SK-N-SH (cell line): ENCODE measurements around the gene DDIT4. TPM values are rescaled to one million over a fixed set of nuclear protein-coding genes. Genes with fewer than 3 reads are reported as not detected.

Experiments used
- CTCF ChIA-PET: fragments of 300-600, 350-600 bp; formaldehyde crosslinking; extraction: SDS; loops from one replicate; lab custom pipeline; 2021; lab: Yijun Ruan, JAX
- POLR2A ChIA-PET: fragments of 350-600 bp; sonication (Branson Sonifier 250); formaldehyde crosslinking; extraction: SDS; loops from one replicate; lab custom pipeline; 2020; ENCODE audit warnings: antibody characterized with exemption, inconsistent platforms; lab: Yijun Ruan, JAX
- DNase-seq: peaks from one replicate; pipeline ENCODE4 v3.0.0; 2012
- H2AFZ ChIP-seq: fragments of 200-600 bp; sonication (generic); 2 replicates; pipeline ENCODE4 v1.8.1; 2016; ENCODE audit warnings: antibody characterized with exemption, mild to moderate bottlenecking, low read depth
- H3F3A ChIP-seq: fragments of 200-600 bp; sonication (generic); replicated peaks from 2 replicates; pipeline ENCODE3; 2016; ENCODE audit warnings: antibody characterized with exemption, mild to moderate bottlenecking; ENCODE audit not compliant: insufficient read depth
- H3K27ac ChIP-seq, 2 experiments: fragments of 200-500 bp in 1 of 2; fragments of 200-600 bp in 1 of 2; sonication (Bioruptor generic) in 1 of 2; sonication (generic), shearing (Covaris generic) in 1 of 2; 2 replicates each; pipeline versions ENCODE4 v1.5.1 to v1.6.1; 2014 to 2016; ENCODE audit warnings: low read depth in 2 of 2, inconsistent platforms in 1 of 2, low read length in 1 of 2, mild to moderate bottlenecking in 1 of 2, mixed read lengths in 1 of 2
- H3K27me3 ChIP-seq: fragments of 200-600 bp; sonication (generic), shearing (Covaris generic); 2 replicates; pipeline ENCODE4 v1.6.1; 2016; ENCODE audit warnings: mixed run types; ENCODE audit not compliant: insufficient read depth
- H3K36me3 ChIP-seq, 2 experiments: fragments of 200-500 bp in 1 of 2; fragments of 200-600 bp in 1 of 2; sonication (Bioruptor generic) in 1 of 2; sonication (generic) in 1 of 2; replicated peaks in 1 of 2; 2 replicates each; pipeline versions ENCODE3 to v1.5.1; 2014 to 2016; ENCODE audit warnings: low read length in 1 of 2, mild to moderate bottlenecking in 1 of 2; ENCODE audit not compliant: insufficient read depth in 2 of 2, control insufficient read depth in 1 of 2
- H3K4me1 ChIP-seq, 2 experiments: fragments of 200-500 bp in 1 of 2; fragments of 200-600 bp in 1 of 2; sonication (Bioruptor generic) in 1 of 2; sonication (generic), shearing (Covaris generic) in 1 of 2; 2 replicates each; pipeline versions ENCODE4 v1.5.1 to v1.6.1; 2014 to 2016; ENCODE audit warnings: low read depth in 1 of 2, low read length in 1 of 2, mixed run types in 1 of 2; ENCODE audit not compliant: insufficient read depth in 2 of 2, control insufficient read depth in 1 of 2
- H3K4me2 ChIP-seq: fragments of 200-600 bp; sonication (generic), shearing (Covaris generic); 2 replicates; pipeline ENCODE4 v1.6.1; 2017; ENCODE audit warnings: mixed run types
- H3K4me3 ChIP-seq, 2 experiments: fragments of 200-500 bp in 1 of 2; fragments of 200-600 bp in 1 of 2; sonication (Bioruptor generic) in 1 of 2; sonication (generic), shearing (Covaris generic) in 1 of 2; 2 replicates each; pipeline versions ENCODE4 v1.5.1 to v1.8.1; 2014 to 2016; ENCODE audit warnings: low read depth in 2 of 2, inconsistent platforms in 1 of 2, low read length in 1 of 2, mild to moderate bottlenecking in 1 of 2, mixed read lengths in 1 of 2, moderate library complexity in 1 of 2
- H3K79me2 ChIP-seq: fragments of 200-600 bp; sonication (generic); 2 replicates; pipeline ENCODE4 v1.8.1; 2017; ENCODE audit warnings: mild to moderate bottlenecking; ENCODE audit not compliant: insufficient read depth
- H3K9ac ChIP-seq: fragments of 200-600 bp; sonication (generic); 2 replicates; pipeline ENCODE4 v1.6.1; 2017; ENCODE audit warnings: mixed run types
- H3K9me2 ChIP-seq: fragments of 200-600 bp; sonication (generic); 2 replicates; pipeline ENCODE4 v1.6.1; 2017; ENCODE audit warnings: mixed run types
- H3K9me3 ChIP-seq: fragments of 200-600 bp; sonication (generic); 2 replicates; pipeline ENCODE4 v1.6.1; 2017; ENCODE audit warnings: mixed run types, mild to moderate bottlenecking, moderate library complexity
- H4K20me1 ChIP-seq: fragments of 200-600 bp; sonication (generic); 2 replicates; pipeline ENCODE4 v1.6.1; 2017; ENCODE audit warnings: mild to moderate bottlenecking, mixed run types; ENCODE audit not compliant: insufficient read depth
- CTCF ChIP-seq: fragments of 200-600 bp; sonication (generic); IDR thresholded peaks from 2 replicates; pipeline ENCODE4 v1.6.1; 2017; ENCODE audit warnings: antibody characterized with exemption, mild to moderate bottlenecking, moderate library complexity
- ELF1 ChIP-seq: IDR thresholded peaks from 2 replicates; pipeline ENCODE4 v1.4.0; 2012
- EZH2phosphoT487 ChIP-seq: fragments of 200-600 bp; sonication (generic); IDR thresholded peaks from 2 replicates; pipeline ENCODE4 v1.6.1; 2017; ENCODE audit warnings: low read depth, mixed run types, mild to moderate bottlenecking, antibody characterized with exemption, moderate library complexity, borderline replicate concordance
- FOXM1 ChIP-seq: IDR thresholded peaks from 2 replicates; pipeline ENCODE4 v1.4.0; 2012; ENCODE audit warnings: low read depth, mild to moderate bottlenecking
- GATA2 ChIP-seq: sonication (generic); formaldehyde crosslinking; IDR thresholded peaks from 2 replicates; pipeline ENCODE4 v1.5.0; 2020; ENCODE audit warnings: mild to moderate bottlenecking, missing genetic modification reagents
- MEF2A ChIP-seq: IDR thresholded peaks from 2 replicates; pipeline ENCODE4 v1.4.0; 2012; ENCODE audit warnings: low read depth, borderline replicate concordance
- MXI1 ChIP-seq: IDR thresholded peaks from 2 replicates; pipeline ENCODE4 v1.6.1; 2012; ENCODE audit warnings: mild to moderate bottlenecking, low read depth, low read length, improper control_type of control experiment
- NFIC ChIP-seq: IDR thresholded peaks from 2 replicates; pipeline ENCODE4 v1.4.0; 2012; ENCODE audit warnings: borderline replicate concordance
- NRF1 ChIP-seq: IDR thresholded peaks from 2 replicates; pipeline ENCODE4 v1.6.1; 2012; ENCODE audit warnings: low read depth, mild to moderate bottlenecking, low read length
- PBX3 ChIP-seq: IDR thresholded peaks from 2 replicates; pipeline ENCODE4; 2012
- POLR2AphosphoS5 ChIP-seq: IDR thresholded peaks from 2 replicates; pipeline ENCODE4 v1.6.1; 2012; ENCODE audit warnings: low read depth, low read length
- RAD21 ChIP-seq: IDR thresholded peaks from 2 replicates; pipeline ENCODE4 v1.6.1; 2012; ENCODE audit warnings: mild to moderate bottlenecking, low read length
- RCOR1 ChIP-seq: fragments of 150-350 bp; IDR thresholded peaks from 2 replicates; pipeline ENCODE4 v1.6.1; 2017; ENCODE audit warnings: antibody characterized with exemption, low read length
- RXRA ChIP-seq: IDR thresholded peaks from 2 replicates; pipeline ENCODE4 v1.4.0; 2012; ENCODE audit warnings: low read depth, mild to moderate bottlenecking, borderline replicate concordance
- SIN3A ChIP-seq: IDR thresholded peaks from 2 replicates; pipeline ENCODE4 v1.6.1; 2012; ENCODE audit warnings: low read depth, mild to moderate bottlenecking, low read length, moderate library complexity, borderline replicate concordance
- SMC3 ChIP-seq: IDR thresholded peaks from 2 replicates; pipeline ENCODE4 v1.6.1; 2012; ENCODE audit warnings: low read depth, low read length, improper control_type of control experiment
- TAF1 ChIP-seq: IDR thresholded peaks from 2 replicates; pipeline ENCODE4 v1.6.1; 2012; ENCODE audit warnings: low read depth, mild to moderate bottlenecking, low read length, moderate library complexity, borderline replicate concordance
- TCF12 ChIP-seq: IDR thresholded peaks from 2 replicates; pipeline ENCODE4 v1.4.0; 2012
- TEAD4 ChIP-seq: IDR thresholded peaks from 2 replicates; pipeline ENCODE4 v1.4.0; 2012; ENCODE audit warnings: mild to moderate bottlenecking, borderline replicate concordance; ENCODE audit not compliant: insufficient read depth
- YY1 ChIP-seq: IDR thresholded peaks from 2 replicates; pipeline ENCODE4 v1.4.0; 2012; ENCODE audit warnings: low read depth, mild to moderate bottlenecking
- WGBS: methylation state at CpG from one replicate; pipeline ENCODE4 v1.1.6; 2017; ENCODE audit warnings: low lambda C conversion rate; 5-methylcytosine and 5-hydroxymethylcytosine counted together
- polyA plus RNA-seq, 3 experiments: library from polyadenylated mRNA; depleted of rRNA; stranded (reverse); fragments of >200 nt; gene quantifications; 2 replicates each; pipeline ENCODE4 v1.2.3, GENCODE V29; 2012
- TF ChIP-seq, protein P1 (sequence below): IDR thresholded peaks from 2 replicates; pipeline ENCODE4 v1.6.1; 2012; ENCODE audit warnings: mild to moderate bottlenecking, low read depth, low read length, moderate library complexity
- TF ChIP-seq, protein P2 (sequence below): IDR thresholded peaks from 2 replicates; pipeline ENCODE4 v1.4.0; 2012; ENCODE audit warnings: low read depth, borderline replicate concordance
- TF ChIP-seq, protein P3 (sequence below): fragments of 150-350 bp; IDR thresholded peaks from 2 replicates; pipeline ENCODE4 v1.6.1; 2016; ENCODE audit warnings: mild to moderate bottlenecking, low read depth, low read length
- TF ChIP-seq, protein P4 (sequence below): IDR thresholded peaks from 2 replicates; pipeline ENCODE4 v1.4.0; 2012; ENCODE audit warnings: low read depth

DDIT4 gene
- polyA plus RNA-seq, 1 of the 3 experiments (the other 2 are of a cell fraction), result 24.9 TPM

DNA sequence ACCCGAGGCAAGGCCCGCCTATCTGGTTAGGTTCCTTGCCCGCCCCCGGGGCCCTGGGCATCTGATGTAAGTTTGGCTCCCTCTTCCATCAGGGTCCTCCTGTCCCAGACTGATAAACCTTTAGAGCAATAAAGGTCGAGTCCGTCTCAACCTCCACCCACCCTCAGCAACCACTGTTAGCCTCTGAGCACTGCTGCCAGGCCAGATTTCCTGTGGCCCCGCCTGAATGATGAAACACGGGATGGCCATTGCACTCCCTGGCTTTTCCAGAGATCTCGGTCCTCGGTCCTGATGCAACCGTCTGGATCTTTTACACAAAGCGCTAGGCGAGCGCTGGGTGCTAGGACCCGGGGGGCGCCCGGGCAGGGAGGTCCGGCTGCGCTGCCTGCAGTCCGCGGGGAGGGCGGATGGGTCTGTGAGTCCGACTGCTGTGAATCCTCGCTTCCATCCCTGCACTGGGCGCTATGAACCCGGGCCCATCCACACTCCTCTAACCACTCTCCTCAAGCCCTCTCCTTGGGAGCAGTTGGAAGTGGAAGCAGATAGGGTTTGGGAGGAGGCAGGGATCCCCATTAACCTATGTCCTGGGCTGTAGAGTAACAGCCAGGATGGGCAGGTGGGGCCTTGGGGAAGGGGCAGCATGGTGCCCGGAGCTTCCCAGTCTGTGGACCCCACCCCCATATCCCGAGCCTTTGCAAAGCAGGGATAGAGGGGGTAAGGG is 875 bp upstream of the DDIT4 start:
- peak; percentile 89 for DNase-seq
- no peaks in the 10 kb centered on the region for H3K9me2 ChIP-seq
- peak overlapping the region; percentile 63 to 82 for H3K4me3 ChIP-seq
- 16% methylated on average over 8 of the region's 28 CpGs for WGBS
- ChIA-PET CTCF (interaction anchor here (0.6 to 10.4 kb wide), 12 partner anchors 11 to 224 kb away, joined by 3 to 198 read pairs (median 8); no protein-coding TSS in a partner anchor), POLR2A (interaction anchor here (0.6 to 8.5 kb wide), 35 partner anchors 8 to 392 kb away, joined by 3 to 234 read pairs (median 4); partner anchors contain the start of genes ANAPC16 and ASCC1)
- H3K27ac ChIP-seq, result peak overlapping the region; percentile 78 to 100
- H3F3A ChIP-seq, result peaks cover 15% of the 10 kb centered on the region
- peaks cover 6% of the 10 kb centered on the region; the same call in 1 of the 2 replicates for H3K79me2 ChIP-seq
- peak overlapping the region; percentile 78 for H2AFZ ChIP-seq
- no peaks in the 10 kb centered on the region for H3K9me3 ChIP-seq
- H3K4me1 ChIP-seq, result peaks cover 20 to 36% of the 10 kb centered on the region in 2 experiments; a peak in 3 of 4 replicates
- H3K27me3 ChIP-seq, result no peaks in the 10 kb centered on the region
- H4K20me1 ChIP-seq, result peaks cover 23% of the 10 kb centered on the region
- H3K9ac ChIP-seq, result peak overlapping the region; percentile 72
- H3K4me2 ChIP-seq, result peak overlapping the region; percentile 94
- H3K36me3 ChIP-seq, result peaks cover 10 to 14% of the 10 kb centered on the region in 2 experiments
- TF ChIP-seq TCF12, result peak; percentile 45; the same call in 1 of the 2 replicates
- TF ChIP-seq MEF2A, result no peak
- peak; percentile 59 for TF ChIP-seq YY1
- TF ChIP-seq NFIC, result peak; percentile 41; the same call in 1 of the 2 replicates
- TF ChIP-seq, protein P1, sequence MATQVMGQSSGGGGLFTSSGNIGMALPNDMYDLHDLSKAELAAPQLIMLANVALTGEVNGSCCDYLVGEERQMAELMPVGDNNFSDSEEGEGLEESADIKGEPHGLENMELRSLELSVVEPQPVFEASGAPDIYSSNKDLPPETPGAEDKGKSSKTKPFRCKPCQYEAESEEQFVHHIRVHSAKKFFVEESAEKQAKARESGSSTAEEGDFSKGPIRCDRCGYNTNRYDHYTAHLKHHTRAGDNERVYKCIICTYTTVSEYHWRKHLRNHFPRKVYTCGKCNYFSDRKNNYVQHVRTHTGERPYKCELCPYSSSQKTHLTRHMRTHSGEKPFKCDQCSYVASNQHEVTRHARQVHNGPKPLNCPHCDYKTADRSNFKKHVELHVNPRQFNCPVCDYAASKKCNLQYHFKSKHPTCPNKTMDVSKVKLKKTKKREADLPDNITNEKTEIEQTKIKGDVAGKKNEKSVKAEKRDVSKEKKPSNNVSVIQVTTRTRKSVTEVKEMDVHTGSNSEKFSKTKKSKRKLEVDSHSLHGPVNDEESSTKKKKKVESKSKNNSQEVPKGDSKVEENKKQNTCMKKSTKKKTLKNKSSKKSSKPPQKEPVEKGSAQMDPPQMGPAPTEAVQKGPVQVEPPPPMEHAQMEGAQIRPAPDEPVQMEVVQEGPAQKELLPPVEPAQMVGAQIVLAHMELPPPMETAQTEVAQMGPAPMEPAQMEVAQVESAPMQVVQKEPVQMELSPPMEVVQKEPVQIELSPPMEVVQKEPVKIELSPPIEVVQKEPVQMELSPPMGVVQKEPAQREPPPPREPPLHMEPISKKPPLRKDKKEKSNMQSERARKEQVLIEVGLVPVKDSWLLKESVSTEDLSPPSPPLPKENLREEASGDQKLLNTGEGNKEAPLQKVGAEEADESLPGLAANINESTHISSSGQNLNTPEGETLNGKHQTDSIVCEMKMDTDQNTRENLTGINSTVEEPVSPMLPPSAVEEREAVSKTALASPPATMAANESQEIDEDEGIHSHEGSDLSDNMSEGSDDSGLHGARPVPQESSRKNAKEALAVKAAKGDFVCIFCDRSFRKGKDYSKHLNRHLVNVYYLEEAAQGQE, result no peak
- no peak; the same call in 1 of the 2 replicates for TF ChIP-seq MXI1
- no peak for TF ChIP-seq RXRA
- no peak for TF ChIP-seq EZH2phosphoT487
- no peak for TF ChIP-seq FOXM1
- peak; percentile 65; the same call in 1 of the 2 replicates for TF ChIP-seq SIN3A
- peak; percentile 67; the same call in 1 of the 2 replicates for TF ChIP-seq RCOR1
- TF ChIP-seq GATA2, result no peak
- TF ChIP-seq RAD21, result 0 out of 2 replicates have a peak, but pooled peaks have one; percentile 30
- peak; percentile 31; the same call in 1 of the 2 replicates for TF ChIP-seq SMC3
- TF ChIP-seq PBX3, result 0 out of 2 replicates have a peak, but pooled peaks have one; percentile 20
- TF ChIP-seq, protein P2, sequence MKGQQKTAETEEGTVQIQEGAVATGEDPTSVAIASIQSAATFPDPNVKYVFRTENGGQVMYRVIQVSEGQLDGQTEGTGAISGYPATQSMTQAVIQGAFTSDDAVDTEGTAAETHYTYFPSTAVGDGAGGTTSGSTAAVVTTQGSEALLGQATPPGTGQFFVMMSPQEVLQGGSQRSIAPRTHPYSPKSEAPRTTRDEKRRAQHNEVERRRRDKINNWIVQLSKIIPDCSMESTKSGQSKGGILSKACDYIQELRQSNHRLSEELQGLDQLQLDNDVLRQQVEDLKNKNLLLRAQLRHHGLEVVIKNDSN, result no peak
- TF ChIP-seq TEAD4, result no peak
- TF ChIP-seq, protein P3, sequence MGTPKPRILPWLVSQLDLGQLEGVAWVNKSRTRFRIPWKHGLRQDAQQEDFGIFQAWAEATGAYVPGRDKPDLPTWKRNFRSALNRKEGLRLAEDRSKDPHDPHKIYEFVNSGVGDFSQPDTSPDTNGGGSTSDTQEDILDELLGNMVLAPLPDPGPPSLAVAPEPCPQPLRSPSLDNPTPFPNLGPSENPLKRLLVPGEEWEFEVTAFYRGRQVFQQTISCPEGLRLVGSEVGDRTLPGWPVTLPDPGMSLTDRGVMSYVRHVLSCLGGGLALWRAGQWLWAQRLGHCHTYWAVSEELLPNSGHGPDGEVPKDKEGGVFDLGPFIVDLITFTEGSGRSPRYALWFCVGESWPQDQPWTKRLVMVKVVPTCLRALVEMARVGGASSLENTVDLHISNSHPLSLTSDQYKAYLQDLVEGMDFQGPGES, result no peak
- no peak; the same call in 1 of the 2 replicates for TF ChIP-seq POLR2AphosphoS5
- TF ChIP-seq TAF1, result peak; percentile 63
- no peak for TF ChIP-seq ELF1
- TF ChIP-seq, protein P4, sequence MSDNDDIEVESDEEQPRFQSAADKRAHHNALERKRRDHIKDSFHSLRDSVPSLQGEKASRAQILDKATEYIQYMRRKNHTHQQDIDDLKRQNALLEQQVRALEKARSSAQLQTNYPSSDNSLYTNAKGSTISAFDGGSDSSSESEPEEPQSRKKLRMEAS, result peak; percentile 46; the same call in 1 of the 2 replicates
- TF ChIP-seq NRF1, result no peak
- no peak for TF ChIP-seq CTCF
